HepG2 (cell line): ENCODE results near the gene PLPP7. TPM values are rescaled to one million over a fixed set of nuclear protein-coding genes. Genes with fewer than 3 reads are reported as not detected.
A peak's percentile ranks its signal among the peaks of the same experiment; 100 is the strongest.

Experiments used
- ATAC-seq: fragments of 200-7000 bp; cut with Tn5 transposase; 3 replicates; pipeline ENCODE4 v1.9.1; 2020; ENCODE audit warnings: mild to moderate bottlenecking, moderate library complexity
- BruUV-seq: library from RNA; stranded (reverse); fragments of 400-500 nt; replicated peaks from 2 replicates; lab custom pipeline; 2021; lab: Mats Ljungman, UMichigan
- CTCF ChIA-PET: fragments of 300-600 bp; formaldehyde crosslinking; extraction: SDS; loops from one replicate; lab custom pipeline; 2021; ENCODE audit warnings: low total read pairs, inconsistent platforms, low intra/inter-chr PET ratio; lab: Yijun Ruan, JAX
- POLR2A ChIA-PET: fragments of 350-600 bp; sonication (Branson Sonifier 250); formaldehyde crosslinking; loops from one replicate; lab custom pipeline; 2020; ENCODE audit warnings: antibody characterized with exemption, inconsistent platforms; lab: Yijun Ruan, JAX
- DNase-seq: peaks from one replicate; pipeline ENCODE4 v3.0.0-alpha.2; 2015; ENCODE audit warnings: low spot score
- FAIRE-seq: peaks from 3 replicates; lab custom pipeline; 2011; peaks lifted over from hg19 to GRCh38; lab: Jason Lieb, UNC
- H2AFZ ChIP-seq: one replicate; pipeline ENCODE4 v1.6.1; 2011; ENCODE audit warnings: low read length, inconsistent platforms
- H3K27ac ChIP-seq: fragments of 300-600 bp; 3 replicates; pipeline ENCODE4 v1.8.0; 2011; ENCODE audit warnings: mixed run types, mild to moderate bottlenecking, mixed read lengths, low read length, inconsistent platforms; ENCODE audit not compliant: insufficient read depth; ENCODE audit errors: extremely low read length
- H3K27me3 ChIP-seq, 2 experiments: fragments of 200-600 bp in 1 of 2; 2 replicates in 1 of 2; 3 replicates in 1 of 2; pipeline versions ENCODE4 v1.6.0 to v1.8.0; 2011; ENCODE audit warnings: low read length in 2 of 2, mild to moderate bottlenecking in 2 of 2, moderate library complexity in 2 of 2, inconsistent platforms in 1 of 2; ENCODE audit not compliant: insufficient read depth in 2 of 2, control insufficient read depth in 1 of 2
- H3K36me3 ChIP-seq, 2 experiments: fragments of 200-600 bp in 1 of 2; replicated peaks in 1 of 2; 2 replicates in 1 of 2; 3 replicates in 1 of 2; pipeline versions ENCODE4 v1.5.1 to v1.8.0; 2011; ENCODE audit warnings: low read length in 2 of 2, inconsistent platforms in 1 of 2; ENCODE audit not compliant: insufficient read depth in 2 of 2, control insufficient read depth in 1 of 2
- H3K4me1 ChIP-seq: 2 replicates; pipeline ENCODE4 v1.5.1; 2012; ENCODE audit warnings: low read length, inconsistent platforms; ENCODE audit not compliant: insufficient read depth
- H3K4me2 ChIP-seq: 2 replicates; pipeline ENCODE4 v1.6.0; 2011; ENCODE audit warnings: low read depth, low read length, inconsistent platforms
- H3K4me3 ChIP-seq, 3 experiments: fragments of 200-600 bp in 1 of 3; sonication (generic), shearing (Covaris generic) in 1 of 3; replicated peaks in 1 of 3; 2 replicates each; pipeline ENCODE4 v1.5.1; 2011 to 2016; ENCODE audit warnings: low read length in 3 of 3, inconsistent platforms in 2 of 3, low read depth in 2 of 3, mild to moderate bottlenecking in 2 of 3, control low read depth in 1 of 3, mixed read lengths in 1 of 3; ENCODE audit not compliant: insufficient read depth in 1 of 3
- H3K79me2 ChIP-seq: one replicate; pipeline ENCODE4 v1.6.1; 2011; ENCODE audit warnings: low read length, inconsistent platforms; ENCODE audit not compliant: insufficient read depth
- H3K9ac ChIP-seq: 2 replicates; pipeline ENCODE4 v1.6.0; 2011; ENCODE audit warnings: mild to moderate bottlenecking, low read depth, low read length, inconsistent platforms; ENCODE audit not compliant: insufficient read depth
- H3K9me3 ChIP-seq: 2 replicates; pipeline ENCODE4 v1.5.1; 2012; ENCODE audit warnings: mild to moderate bottlenecking, low read length
- H4K20me1 ChIP-seq: 2 replicates; pipeline ENCODE4 v1.6.0; 2011; ENCODE audit warnings: inconsistent platforms, mild to moderate bottlenecking, low read length, moderate library complexity; ENCODE audit not compliant: insufficient read depth
- BCL6 ChIP-seq: IDR thresholded peaks from 2 replicates; pipeline ENCODE4 v1.6.1; 2016; ENCODE audit warnings: missing genetic modification reagents, missing compliant biosample characterization
- BORCS8-MEF2B ChIP-seq: sonication (generic); formaldehyde crosslinking; IDR thresholded peaks from 2 replicates; pipeline ENCODE4 v1.8.0; 2022; ENCODE audit warnings: mild to moderate bottlenecking, missing genetic modification reagents
- CREM ChIP-seq, 2 experiments: sonication (generic) in 1 of 2; formaldehyde crosslinking in 1 of 2; IDR thresholded peaks; 2 replicates each; pipeline versions ENCODE4 v1.4.0 to v1.6.1; 2016 to 2020; ENCODE audit warnings: antibody characterized with exemption in 1 of 2, mild to moderate bottlenecking in 1 of 2, missing genetic modification reagents in 1 of 2
- EHMT2 ChIP-seq: fragments of 200-600 bp; sonication (generic); IDR thresholded peaks from 2 replicates; pipeline ENCODE4 v1.7.0; 2017; ENCODE audit warnings: antibody characterized with exemption, low read depth, low read length, borderline replicate concordance
- FOXC1 ChIP-seq: sonication (generic); formaldehyde crosslinking; IDR thresholded peaks from 2 replicates; pipeline ENCODE4 v1.8.0; 2022; ENCODE audit warnings: mild to moderate bottlenecking, missing genetic modification reagents, borderline replicate concordance
- MBD4 ChIP-seq: IDR thresholded peaks from 2 replicates; pipeline ENCODE4 v1.6.1; 2012; ENCODE audit warnings: low read length, inconsistent platforms, borderline replicate concordance
- PATZ1 ChIP-seq: sonication (generic); formaldehyde crosslinking; IDR thresholded peaks from 2 replicates; pipeline ENCODE4 v1.4.0; 2020; ENCODE audit warnings: missing genetic modification reagents
- PITX1 ChIP-seq: sonication (generic); formaldehyde crosslinking; IDR thresholded peaks from 2 replicates; pipeline ENCODE4 v1.5.1; 2020; ENCODE audit warnings: mild to moderate bottlenecking, missing genetic modification reagents
- SATB2 ChIP-seq: sonication (generic); formaldehyde crosslinking; IDR thresholded peaks from 2 replicates; pipeline ENCODE4 v1.5.0; 2020; ENCODE audit warnings: missing genetic modification reagents
- SP2 ChIP-seq: sonication (generic); formaldehyde crosslinking; IDR thresholded peaks from 2 replicates; pipeline ENCODE4 v1.5.1; 2020; ENCODE audit warnings: mild to moderate bottlenecking, missing genetic modification reagents
- TCF7 ChIP-seq: sonication (generic); IDR thresholded peaks from 2 replicates; pipeline ENCODE4 v1.6.1; 2016; ENCODE audit warnings: antibody characterized with exemption, low read depth
- ZBTB14 ChIP-seq: sonication (generic); formaldehyde crosslinking; IDR thresholded peaks from 2 replicates; pipeline ENCODE4 v1.4.0; 2020; ENCODE audit warnings: missing genetic modification reagents
- ZFP37 ChIP-seq: sonication (generic); formaldehyde crosslinking; IDR thresholded peaks from 2 replicates; pipeline ENCODE4 v1.4.0; 2020; ENCODE audit warnings: missing genetic modification reagents, borderline replicate concordance
- ZNF225 ChIP-seq: sonication (generic); formaldehyde crosslinking; IDR thresholded peaks from 2 replicates; pipeline ENCODE4 v1.4.0; 2020; ENCODE audit warnings: mild to moderate bottlenecking, missing genetic modification reagents
- ZNF296 ChIP-seq: sonication (generic); formaldehyde crosslinking; conservative IDR thresholded peaks from 2 replicates; pipeline ENCODE4 v1.5.0; 2020; ENCODE audit warnings: mild to moderate bottlenecking, missing genetic modification reagents
- ZNF556 ChIP-seq: sonication (generic); formaldehyde crosslinking; IDR thresholded peaks from 2 replicates; pipeline ENCODE4 v1.4.0; 2020; ENCODE audit warnings: mild to moderate bottlenecking, missing genetic modification reagents, borderline replicate concordance
- ZNF639 ChIP-seq: conservative IDR thresholded peaks from 2 replicates; pipeline ENCODE4 v1.6.1; 2018; ENCODE audit warnings: missing genetic modification reagents
- ZNF773 ChIP-seq: sonication (generic); formaldehyde crosslinking; IDR thresholded peaks from 2 replicates; pipeline ENCODE4 v1.4.0; 2020; ENCODE audit warnings: missing genetic modification reagents, borderline replicate concordance
- ZNF777 ChIP-seq: sonication (generic); formaldehyde crosslinking; IDR thresholded peaks from 2 replicates; pipeline ENCODE4 v1.4.0; 2020; ENCODE audit warnings: missing genetic modification reagents
- WGBS: methylation state at CpG from one replicate; pipeline ENCODE4 v1.1.6; 2017; ENCODE audit warnings: low lambda C conversion rate; 5-methylcytosine and 5-hydroxymethylcytosine counted together
- in situ Hi-C: cut with HindIII; loops from 2 replicates; pipeline ENCODE4 v1.10.0; 2017; ENCODE audit warnings: low pct_unique_long_range_greater_than_20kb; ENCODE audit not compliant: extremely low pct_ligation_motif_present
- intact Hi-C: fragments of 100-400 bp; cut with micrococcal nuclease; formaldehyde crosslinking; loops from one replicate; pipeline ENCODE4 v1.10.0; 2022; ENCODE audit not compliant: unreplicated experiment
- polyA plus RNA-seq, 8 experiments: library from polyadenylated mRNA; depleted of rRNA in 3 of 8; stranded (reverse) in 7 of 8; unstranded in 1 of 8; fragments of >200 nt; fragmentation: Illumina TruSeq in 4 of 8; extraction: Trizol in 4 of 8; gene quantifications; 2 replicates each; pipeline versions ENCODE4 v1.2.1 to v1.2.3, GENCODE V29; 2011 to 2016; ENCODE audit warnings: low read depth in 4 of 8, missing spikeins in 1 of 8, mixed read lengths in 1 of 8; ENCODE audit not compliant: insufficient read depth in 1 of 8
- total RNA-seq, 5 experiments: library from RNA; depleted of rRNA; stranded (reverse); fragments of >200 nt; fragmentation: Illumina TruSeq; extraction: Trizol; gene quantifications; 2 replicates each; pipeline ENCODE4 v1.2.3, GENCODE V29; 2016; ENCODE audit warnings: low read depth in 1 of 5

PLPP7 gene
- total and polyA plus RNA-seq, 2 of the 13 experiments (the other 11 are each of a cell fraction or from before 2014, with no cell fraction given): 0.33 to 1.2 TPM

- no peak for TF ChIP-seq SP2 (CRISPR knock-in tag)
- no peak for TF ChIP-seq PITX1 (CRISPR knock-in tag)
- TF ChIP-seq ZNF225 (CRISPR knock-in tag): no peak
- TF ChIP-seq MBD4: no peak
Measured at GRCh38 chr9:131276094-131276888, 13.2 kb upstream of the PLPP7 start, which contains the start of gene FAM78A (continued).

- Histone ChIP-seq H3K4me2 (peak overlapping the region; percentile 77), H3K36me3 (no peaks in the 10 kb centered on the region), H3K4me1 (peaks cover 40% of the 10 kb centered on the region), H3K27ac (no peak overlapping the region), H3K9me3 (no peaks in the 10 kb centered on the region), H3K9ac (no peak overlapping the region), H3K4me3 (peak overlapping the region; percentile 52 to 68 (median 57); a peak in 5 of 6 replicates), H3K79me2 (no peaks in the 10 kb centered on the region), H3K27me3 (peaks cover 22 to 78% of the 10 kb centered on the region in 2 experiments), H4K20me1 (peaks cover 3% of the 10 kb centered on the region; the same call in 1 of the 2 replicates), H2AFZ (no peak overlapping the region)
- ChIA-PET POLR2A (no interaction called here), CTCF (no interaction called here)
- no peak for DNase-seq
- in situ Hi-C loops: no loop called here
- BruUV-seq: no TSS peak
- no peak for ATAC-seq
- no peak for FAIRE-seq
- intact Hi-C loops: loop anchor here (5.0 to 10.0 kb wide), 2 partner anchors 48 to 100 kb away; no protein-coding TSS in a partner anchor
- no CpG with 5 or more reads among the region's 60 CpGs for WGBS
- no peak for TF ChIP-seq ZNF773 (CRISPR knock-in tag)
- TF ChIP-seq TCF7: no peak
- no peak for TF ChIP-seq CREM (IDR thresholded peaks at IDR 0.05)
- no peak for TF ChIP-seq CREM (CRISPR knock-in tag; IDR thresholded peaks at IDR 0.05)
- TF ChIP-seq ZBTB14: no peak; the same call in 1 of the 2 replicates
- no peak for TF ChIP-seq ZNF556 (CRISPR knock-in tag)
- TF ChIP-seq ZNF639 (CRISPR knock-in tag): no peak
- TF ChIP-seq PATZ1 (CRISPR knock-in tag): peak; percentile 42; the same call in 1 of the 2 replicates
- TF ChIP-seq ZNF777: peak; percentile 87
- no peak for TF ChIP-seq SATB2
- no peak for TF ChIP-seq BCL6 (CRISPR knock-in tag)
- TF ChIP-seq ZFP37 (CRISPR knock-in tag): no peak
- no peak for TF ChIP-seq FOXC1
- no peak for TF ChIP-seq EHMT2
- TF ChIP-seq ZNF296 (CRISPR knock-in tag): no peak
- no peak for TF ChIP-seq BORCS8-MEF2B
Measured at GRCh38 chr9:131276891-131277286, 12.6 kb upstream of the PLPP7 start.
